ENCODE data around the gene ERBB2. TPM values are rescaled to one million over a fixed set of nuclear protein-coding genes. Genes with fewer than 3 reads are reported as not detected.

The ERBB2 gene
- total and polyA plus RNA-seq, 2 of the 13 experiments (the other 11 are each of a cell fraction or from before 2014, with no cell fraction given): 57.7 to 64.1 TPM

DNA sequence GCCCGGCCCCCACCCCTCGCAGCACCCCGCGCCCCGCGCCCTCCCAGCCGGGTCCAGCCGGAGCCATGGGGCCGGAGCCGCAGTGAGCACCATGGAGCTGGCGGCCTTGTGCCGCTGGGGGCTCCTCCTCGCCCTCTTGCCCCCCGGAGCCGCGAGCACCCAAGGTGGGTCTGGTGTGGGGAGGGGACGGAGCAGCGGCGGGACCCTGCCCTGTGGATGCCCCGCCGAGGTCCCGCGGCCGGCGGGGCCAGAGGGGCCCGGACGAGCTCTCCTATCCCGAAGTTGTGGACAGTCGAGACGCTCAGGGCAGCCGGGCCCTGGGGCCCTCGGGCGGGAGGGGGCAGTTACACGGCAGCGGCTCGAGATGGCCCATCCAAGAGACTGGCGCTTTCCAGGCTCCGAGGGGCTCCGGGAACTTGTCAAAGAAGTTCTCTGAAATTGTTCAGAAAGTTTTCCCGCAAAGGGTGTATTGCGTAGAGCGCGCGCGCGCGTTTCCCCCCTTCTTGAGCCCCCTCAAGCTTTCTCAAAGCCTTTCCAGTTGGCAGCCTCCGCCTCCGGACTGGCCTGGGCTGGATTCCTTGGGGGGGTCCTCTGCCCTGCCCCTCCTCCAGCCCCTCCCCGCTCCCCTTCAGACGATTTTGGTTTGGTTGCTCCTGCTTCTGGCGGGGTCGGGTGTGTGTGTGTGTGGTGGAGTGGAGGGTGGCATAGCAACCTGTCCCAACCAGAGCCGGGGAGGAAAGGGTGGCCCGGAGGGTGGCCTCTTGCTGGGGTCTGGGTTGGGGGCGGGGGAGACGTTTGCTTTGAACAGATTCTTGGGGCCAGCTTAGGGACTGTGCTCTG lies 504 bp downstream of the ERBB2 start (continued):
- TF ChIP-seq, protein P1, sequence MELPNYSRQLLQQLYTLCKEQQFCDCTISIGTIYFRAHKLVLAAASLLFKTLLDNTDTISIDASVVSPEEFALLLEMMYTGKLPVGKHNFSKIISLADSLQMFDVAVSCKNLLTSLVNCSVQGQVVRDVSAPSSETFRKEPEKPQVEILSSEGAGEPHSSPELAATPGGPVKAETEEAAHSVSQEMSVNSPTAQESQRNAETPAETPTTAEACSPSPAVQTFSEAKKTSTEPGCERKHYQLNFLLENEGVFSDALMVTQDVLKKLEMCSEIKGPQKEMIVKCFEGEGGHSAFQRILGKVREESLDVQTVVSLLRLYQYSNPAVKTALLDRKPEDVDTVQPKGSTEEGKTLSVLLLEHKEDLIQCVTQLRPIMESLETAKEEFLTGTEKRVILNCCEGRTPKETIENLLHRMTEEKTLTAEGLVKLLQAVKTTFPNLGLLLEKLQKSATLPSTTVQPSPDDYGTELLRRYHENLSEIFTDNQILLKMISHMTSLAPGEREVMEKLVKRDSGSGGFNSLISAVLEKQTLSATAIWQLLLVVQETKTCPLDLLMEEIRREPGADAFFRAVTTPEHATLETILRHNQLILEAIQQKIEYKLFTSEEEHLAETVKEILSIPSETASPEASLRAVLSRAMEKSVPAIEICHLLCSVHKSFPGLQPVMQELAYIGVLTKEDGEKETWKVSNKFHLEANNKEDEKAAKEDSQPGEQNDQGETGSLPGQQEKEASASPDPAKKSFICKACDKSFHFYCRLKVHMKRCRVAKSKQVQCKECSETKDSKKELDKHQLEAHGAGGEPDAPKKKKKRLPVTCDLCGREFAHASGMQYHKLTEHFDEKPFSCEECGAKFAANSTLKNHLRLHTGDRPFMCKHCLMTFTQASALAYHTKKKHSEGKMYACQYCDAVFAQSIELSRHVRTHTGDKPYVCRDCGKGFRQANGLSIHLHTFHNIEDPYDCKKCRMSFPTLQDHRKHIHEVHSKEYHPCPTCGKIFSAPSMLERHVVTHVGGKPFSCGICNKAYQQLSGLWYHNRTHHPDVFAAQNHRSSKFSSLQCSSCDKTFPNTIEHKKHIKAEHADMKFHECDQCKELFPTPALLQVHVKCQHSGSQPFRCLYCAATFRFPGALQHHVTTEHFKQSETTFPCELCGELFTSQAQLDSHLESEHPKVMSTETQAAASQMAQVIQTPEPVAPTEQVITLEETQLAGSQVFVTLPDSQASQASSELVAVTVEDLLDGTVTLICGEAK (IDR thresholded peaks at IDR 0.05): no peak
- TF ChIP-seq, protein P1 (CRISPR knock-in tag; IDR thresholded peaks at IDR 0.05): no peak
- TF ChIP-seq ATF7 (IDR thresholded peaks at IDR 0.05) (no peak), ATF7 (CRISPR knock-in tag; IDR thresholded peaks at IDR 0.05) (no peak), MEIS2 (CRISPR knock-in tag; IDR thresholded peaks at IDR 0.05) (peak; percentile 72; the same call in 1 of the 2 replicates), ATM (IDR thresholded peaks at IDR 0.05; ENCODE audit: borderline replicate concordance) (no peak), POLR2G (IDR thresholded peaks at IDR 0.05; ENCODE audit: low read depth, low read length) (0 out of 2 replicates have a peak, but pooled peaks have one; percentile 6)
- TF ChIP-seq, protein P2, sequence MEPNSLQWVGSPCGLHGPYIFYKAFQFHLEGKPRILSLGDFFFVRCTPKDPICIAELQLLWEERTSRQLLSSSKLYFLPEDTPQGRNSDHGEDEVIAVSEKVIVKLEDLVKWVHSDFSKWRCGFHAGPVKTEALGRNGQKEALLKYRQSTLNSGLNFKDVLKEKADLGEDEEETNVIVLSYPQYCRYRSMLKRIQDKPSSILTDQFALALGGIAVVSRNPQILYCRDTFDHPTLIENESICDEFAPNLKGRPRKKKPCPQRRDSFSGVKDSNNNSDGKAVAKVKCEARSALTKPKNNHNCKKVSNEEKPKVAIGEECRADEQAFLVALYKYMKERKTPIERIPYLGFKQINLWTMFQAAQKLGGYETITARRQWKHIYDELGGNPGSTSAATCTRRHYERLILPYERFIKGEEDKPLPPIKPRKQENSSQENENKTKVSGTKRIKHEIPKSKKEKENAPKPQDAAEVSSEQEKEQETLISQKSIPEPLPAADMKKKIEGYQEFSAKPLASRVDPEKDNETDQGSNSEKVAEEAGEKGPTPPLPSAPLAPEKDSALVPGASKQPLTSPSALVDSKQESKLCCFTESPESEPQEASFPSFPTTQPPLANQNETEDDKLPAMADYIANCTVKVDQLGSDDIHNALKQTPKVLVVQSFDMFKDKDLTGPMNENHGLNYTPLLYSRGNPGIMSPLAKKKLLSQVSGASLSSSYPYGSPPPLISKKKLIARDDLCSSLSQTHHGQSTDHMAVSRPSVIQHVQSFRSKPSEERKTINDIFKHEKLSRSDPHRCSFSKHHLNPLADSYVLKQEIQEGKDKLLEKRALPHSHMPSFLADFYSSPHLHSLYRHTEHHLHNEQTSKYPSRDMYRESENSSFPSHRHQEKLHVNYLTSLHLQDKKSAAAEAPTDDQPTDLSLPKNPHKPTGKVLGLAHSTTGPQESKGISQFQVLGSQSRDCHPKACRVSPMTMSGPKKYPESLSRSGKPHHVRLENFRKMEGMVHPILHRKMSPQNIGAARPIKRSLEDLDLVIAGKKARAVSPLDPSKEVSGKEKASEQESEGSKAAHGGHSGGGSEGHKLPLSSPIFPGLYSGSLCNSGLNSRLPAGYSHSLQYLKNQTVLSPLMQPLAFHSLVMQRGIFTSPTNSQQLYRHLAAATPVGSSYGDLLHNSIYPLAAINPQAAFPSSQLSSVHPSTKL (CRISPR knock-in tag; IDR thresholded peaks at IDR 0.05): 0 out of 2 replicates have a peak, but pooled peaks have one; percentile 3
- TF ChIP-seq, protein P3, sequence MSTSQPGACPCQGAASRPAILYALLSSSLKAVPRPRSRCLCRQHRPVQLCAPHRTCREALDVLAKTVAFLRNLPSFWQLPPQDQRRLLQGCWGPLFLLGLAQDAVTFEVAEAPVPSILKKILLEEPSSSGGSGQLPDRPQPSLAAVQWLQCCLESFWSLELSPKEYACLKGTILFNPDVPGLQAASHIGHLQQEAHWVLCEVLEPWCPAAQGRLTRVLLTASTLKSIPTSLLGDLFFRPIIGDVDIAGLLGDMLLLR (CRISPR knock-in tag; IDR thresholded peaks at IDR 0.05): 0 out of 2 replicates have a peak, but pooled peaks have one; percentile 19
- TF ChIP-seq, protein P4, sequence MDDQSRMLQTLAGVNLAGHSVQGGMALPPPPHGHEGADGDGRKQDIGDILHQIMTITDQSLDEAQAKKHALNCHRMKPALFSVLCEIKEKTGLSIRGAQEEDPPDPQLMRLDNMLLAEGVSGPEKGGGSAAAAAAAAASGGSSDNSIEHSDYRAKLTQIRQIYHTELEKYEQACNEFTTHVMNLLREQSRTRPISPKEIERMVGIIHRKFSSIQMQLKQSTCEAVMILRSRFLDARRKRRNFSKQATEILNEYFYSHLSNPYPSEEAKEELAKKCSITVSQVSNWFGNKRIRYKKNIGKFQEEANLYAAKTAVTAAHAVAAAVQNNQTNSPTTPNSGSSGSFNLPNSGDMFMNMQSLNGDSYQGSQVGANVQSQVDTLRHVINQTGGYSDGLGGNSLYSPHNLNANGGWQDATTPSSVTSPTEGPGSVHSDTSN (CRISPR knock-in tag; IDR thresholded peaks at IDR 0.05; ENCODE audit: borderline replicate concordance): no peak
- TF ChIP-seq, protein P5, sequence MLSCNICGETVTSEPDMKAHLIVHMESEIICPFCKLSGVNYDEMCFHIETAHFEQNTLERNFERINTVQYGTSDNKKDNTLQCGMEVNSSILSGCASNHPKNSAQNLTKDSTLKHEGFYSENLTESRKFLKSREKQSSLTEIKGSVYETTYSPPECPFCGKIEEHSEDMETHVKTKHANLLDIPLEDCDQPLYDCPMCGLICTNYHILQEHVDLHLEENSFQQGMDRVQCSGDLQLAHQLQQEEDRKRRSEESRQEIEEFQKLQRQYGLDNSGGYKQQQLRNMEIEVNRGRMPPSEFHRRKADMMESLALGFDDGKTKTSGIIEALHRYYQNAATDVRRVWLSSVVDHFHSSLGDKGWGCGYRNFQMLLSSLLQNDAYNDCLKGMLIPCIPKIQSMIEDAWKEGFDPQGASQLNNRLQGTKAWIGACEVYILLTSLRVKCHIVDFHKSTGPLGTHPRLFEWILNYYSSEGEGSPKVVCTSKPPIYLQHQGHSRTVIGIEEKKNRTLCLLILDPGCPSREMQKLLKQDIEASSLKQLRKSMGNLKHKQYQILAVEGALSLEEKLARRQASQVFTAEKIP (CRISPR knock-in tag; IDR thresholded peaks at IDR 0.05; ENCODE audit: borderline replicate concordance): no peak
